ENCODE results near the gene CHTF18.

The CHTF18 gene

DNA sequence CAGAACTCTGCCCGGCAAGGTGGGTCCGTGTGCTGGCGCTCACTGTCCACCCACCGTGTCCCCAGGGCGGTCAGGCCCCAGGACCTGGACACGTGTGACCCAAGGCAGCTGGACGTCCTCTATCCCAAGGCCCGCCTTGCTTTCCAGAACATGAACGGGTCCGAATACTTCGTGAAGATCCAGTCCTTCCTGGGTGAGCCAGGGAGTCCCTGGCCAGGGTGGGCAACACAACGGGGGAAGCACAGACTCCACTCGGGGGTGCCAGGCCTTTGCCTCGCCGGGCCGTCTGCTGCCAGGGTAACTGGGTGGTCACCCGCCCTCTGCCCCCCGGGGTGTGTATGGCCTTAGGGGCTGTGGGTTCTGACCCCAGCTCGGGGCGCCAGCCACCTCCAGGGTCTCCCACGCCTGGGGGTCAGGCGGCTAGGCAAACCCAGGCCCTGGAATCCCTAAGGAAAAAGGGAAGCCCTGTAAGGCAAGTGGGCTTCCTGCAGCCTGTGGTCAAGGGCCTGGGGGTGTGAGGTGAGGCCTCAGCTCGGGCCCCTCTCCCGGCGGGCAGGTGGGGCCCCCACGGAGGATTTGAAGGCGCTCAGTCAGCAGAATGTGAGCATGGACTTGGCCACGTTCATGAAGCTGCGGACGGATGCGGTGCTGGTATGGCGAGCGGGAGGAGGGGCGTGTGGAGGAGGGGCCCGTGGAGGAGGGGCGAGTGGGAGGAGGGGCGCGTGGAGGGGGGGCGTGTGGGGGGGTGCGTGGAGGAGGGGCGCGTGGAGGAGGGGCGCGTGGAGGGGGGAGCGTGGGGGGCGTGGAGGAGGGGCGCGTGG lies 21.4 kb upstream of the CHTF18 start:
- TF ChIP-seq, protein P1, sequence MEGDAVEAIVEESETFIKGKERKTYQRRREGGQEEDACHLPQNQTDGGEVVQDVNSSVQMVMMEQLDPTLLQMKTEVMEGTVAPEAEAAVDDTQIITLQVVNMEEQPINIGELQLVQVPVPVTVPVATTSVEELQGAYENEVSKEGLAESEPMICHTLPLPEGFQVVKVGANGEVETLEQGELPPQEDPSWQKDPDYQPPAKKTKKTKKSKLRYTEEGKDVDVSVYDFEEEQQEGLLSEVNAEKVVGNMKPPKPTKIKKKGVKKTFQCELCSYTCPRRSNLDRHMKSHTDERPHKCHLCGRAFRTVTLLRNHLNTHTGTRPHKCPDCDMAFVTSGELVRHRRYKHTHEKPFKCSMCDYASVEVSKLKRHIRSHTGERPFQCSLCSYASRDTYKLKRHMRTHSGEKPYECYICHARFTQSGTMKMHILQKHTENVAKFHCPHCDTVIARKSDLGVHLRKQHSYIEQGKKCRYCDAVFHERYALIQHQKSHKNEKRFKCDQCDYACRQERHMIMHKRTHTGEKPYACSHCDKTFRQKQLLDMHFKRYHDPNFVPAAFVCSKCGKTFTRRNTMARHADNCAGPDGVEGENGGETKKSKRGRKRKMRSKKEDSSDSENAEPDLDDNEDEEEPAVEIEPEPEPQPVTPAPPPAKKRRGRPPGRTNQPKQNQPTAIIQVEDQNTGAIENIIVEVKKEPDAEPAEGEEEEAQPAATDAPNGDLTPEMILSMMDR (IDR thresholded peaks at IDR 0.05; ENCODE audit: low read depth, low read length), result no peak
- no peak for DNase-seq (ENCODE audit: extremely low read depth, low read depth)

DNA sequence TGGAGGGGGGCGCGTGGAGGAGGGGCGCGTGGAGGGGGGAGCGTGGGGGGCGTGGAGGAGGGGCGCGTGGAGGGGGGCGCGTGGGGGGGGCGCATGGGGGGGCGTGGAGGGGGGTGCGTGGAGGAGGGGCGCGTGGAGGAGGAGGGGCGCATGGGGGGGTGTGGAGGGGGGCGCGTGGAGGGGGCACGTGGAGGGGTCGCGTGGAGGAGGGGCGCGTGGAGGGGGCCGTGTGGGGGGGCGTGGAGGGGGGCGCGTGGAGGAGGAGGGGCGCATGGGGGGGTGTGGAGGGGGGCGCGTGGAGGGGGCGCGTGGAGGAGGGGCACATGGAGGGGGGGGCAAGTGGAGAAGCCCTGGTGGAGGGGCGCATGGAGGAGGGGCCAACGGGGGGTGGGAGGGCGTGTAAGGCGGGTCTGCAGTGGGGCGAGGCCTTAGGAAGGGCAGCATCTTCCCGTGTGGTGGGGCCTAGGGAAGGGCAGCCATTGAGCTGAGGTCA lies 20.6 kb upstream of the CHTF18 start:
- TF ChIP-seq, protein P1 (IDR thresholded peaks at IDR 0.05; ENCODE audit: low read depth, low read length), result no peak
- DNase-seq (ENCODE audit: extremely low read depth, low read depth), result no peak

DNA sequence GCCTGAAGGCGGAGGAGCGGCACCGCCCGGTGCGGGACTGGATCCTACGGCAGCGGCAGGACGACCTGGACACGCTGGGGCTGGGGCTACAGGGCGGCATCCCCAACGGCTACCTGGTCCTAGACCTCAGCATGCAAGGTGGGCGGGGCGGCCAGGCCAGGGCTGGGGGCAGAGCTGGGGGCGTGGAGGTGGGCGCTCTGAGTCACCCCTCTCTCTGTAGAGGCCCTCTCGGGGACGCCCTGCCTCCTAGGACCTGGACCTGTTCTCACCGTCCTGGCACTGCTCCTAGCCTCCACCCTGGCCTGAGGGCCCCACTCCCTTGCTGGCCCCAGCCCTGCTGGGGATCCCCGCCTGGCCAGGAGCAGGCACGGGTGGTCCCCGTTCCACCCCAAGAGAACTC lies 20.0 kb upstream of the CHTF18 start:
- DNase-seq (ENCODE audit: extremely low read depth, low read depth), result no peak
- TF ChIP-seq, protein P1 (IDR thresholded peaks at IDR 0.05; ENCODE audit: low read depth, low read length), result no peak

DNA sequence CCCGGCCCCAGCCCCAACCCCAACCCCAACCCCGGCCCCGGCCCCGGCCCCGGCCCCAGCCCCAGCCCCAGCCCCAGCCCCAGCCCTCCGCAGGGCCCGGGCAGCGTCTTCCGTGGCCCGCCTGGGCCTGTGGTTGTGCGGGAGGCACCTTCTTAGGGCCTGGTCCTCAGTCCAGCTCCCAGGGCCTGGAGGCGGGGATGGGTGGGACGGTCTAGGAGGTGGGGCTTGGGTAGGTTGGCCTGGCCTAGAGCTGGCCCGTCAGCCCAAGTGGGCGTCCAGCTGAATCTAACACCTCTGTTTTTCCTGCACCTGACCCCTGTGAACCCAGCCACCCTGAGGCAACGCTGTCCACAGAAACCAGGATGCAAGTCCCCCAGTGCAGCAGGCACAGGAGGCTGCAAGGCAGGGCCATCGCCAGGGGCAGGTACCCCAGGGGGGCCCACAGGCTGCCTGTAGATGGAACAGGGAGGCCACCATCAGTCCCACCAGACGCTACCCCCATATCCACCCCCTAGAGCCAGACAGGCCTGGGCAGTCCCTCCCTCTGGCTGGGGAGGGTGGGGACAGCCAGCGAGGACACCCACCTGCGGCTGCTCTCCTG lies 19.1 kb upstream of the CHTF18 start:
- TF ChIP-seq, protein P1 (IDR thresholded peaks at IDR 0.05; ENCODE audit: low read depth, low read length), result no peak
- no peak for DNase-seq (ENCODE audit: extremely low read depth, low read depth)

DNA sequence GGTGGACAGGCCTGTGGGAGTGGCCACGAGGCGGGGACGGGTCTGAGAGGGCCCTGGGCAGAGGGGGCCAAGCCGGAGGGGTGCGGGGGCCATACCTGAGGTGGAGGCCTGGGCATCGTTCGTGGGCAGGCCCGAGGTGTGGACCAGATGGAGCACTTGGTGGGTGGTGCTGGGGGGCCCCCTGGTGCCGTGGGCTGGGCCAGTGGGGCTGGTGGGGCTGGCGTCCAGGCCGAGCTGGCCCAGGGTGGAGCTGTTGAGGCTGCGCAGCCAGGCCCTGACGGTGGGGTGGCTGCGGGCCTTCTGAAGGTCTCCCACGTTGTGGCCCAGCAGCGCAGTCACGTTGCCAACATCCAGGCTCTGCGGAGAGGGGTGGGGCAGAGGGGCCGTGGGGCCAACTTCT lies 18.5 kb upstream of the CHTF18 start:
- TF ChIP-seq, protein P1 (IDR thresholded peaks at IDR 0.05; ENCODE audit: low read depth, low read length), result no peak
- no peak for DNase-seq (ENCODE audit: extremely low read depth, low read depth)

DNA sequence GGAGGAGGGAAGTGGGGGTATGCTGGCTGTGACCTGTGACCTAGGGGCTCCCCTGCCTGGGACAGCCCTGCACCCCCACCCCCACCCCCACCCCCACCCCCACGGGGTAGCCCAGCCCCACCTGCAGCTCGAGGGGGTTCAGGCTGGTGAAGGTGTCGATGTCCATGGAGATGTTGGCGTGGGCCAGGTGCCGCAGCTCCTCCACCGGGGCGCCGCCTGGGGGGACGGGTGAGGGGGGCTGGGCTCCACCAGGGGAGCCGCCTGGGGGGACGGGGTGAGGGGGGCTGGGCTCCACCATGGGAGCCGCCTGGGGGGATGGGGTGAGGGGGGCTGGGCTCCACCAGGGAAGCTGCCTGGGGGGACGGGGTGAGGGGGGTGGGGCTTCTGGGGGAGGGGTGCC lies 18.0 kb upstream of the CHTF18 start:
- DNase-seq (ENCODE audit: extremely low read depth, low read depth), result no peak
- TF ChIP-seq, protein P1 (IDR thresholded peaks at IDR 0.05; ENCODE audit: low read depth, low read length), result no peak

DNA sequence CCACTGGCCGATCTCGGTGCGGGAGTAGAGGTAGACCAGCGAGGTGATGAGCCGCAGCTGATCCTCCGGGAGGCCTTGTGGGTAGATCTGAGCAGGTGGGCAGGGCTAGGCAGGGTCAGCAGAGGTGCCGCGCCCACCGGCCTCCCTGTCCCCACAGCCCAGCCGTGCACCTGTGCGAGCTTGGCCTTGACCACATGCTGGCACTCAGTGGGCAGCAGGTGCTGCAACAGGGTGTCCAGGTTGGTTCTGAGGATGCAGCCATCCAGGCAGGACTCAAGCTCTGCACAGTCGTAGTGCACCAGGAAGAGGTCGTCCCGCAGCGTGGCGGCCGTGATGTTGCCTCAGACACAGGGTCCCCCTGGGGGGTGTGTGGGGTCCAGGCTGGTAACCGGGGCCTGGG lies 15.5 kb upstream of the CHTF18 start:
- DNase-seq (ENCODE audit: extremely low read depth, low read depth), result no peak
- TF ChIP-seq, protein P1 (IDR thresholded peaks at IDR 0.05; ENCODE audit: low read depth, low read length), result no peak
